CD1c-positive myeloid dendritic cell (primary cell): ENCODE results near the gene CABP2.
"Not testable (repeated sequence)": the region's sequence is repeated elsewhere in the genome, so short reads cannot be mapped to it uniquely, and the experiment has no call there.

Experiments
- DNase-seq: peaks from one replicate; pipeline ENCODE4 v3.0.0-alpha.2; 2016; ENCODE audit errors: extremely low spot score

CABP2 gene

DNA sequence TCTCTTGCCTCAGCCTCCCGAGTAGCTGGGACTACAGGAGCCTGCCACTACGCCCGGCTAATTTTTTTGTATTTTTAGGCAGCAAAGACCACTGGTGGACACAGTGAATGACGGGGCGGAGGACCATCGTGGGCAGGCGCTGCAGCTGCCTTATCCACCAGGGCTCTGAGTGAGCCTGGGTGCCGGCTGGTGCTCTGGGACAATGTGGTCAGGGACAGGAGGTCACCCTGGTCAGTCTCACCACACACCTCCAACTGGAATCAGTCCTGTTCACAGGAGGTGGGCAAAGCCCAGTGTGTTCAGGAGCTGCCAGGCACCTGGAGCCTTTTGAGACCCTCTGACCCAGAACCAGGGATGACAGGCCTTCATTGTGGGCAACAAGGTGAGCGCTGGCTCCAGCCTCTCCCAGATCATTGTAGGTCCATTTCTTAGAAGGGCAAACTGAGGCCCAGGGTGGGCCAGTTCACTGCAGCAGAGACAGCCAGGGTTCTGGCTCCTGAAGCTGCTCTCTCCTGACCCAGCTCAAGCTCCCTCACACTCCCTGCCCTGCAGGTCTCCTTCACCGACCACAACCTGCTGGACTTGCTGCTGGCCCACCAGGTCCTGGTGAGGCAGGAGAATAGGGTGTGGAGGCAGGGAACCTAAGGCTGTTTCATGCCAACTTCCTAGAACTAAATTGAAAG, 15.7 kb upstream of the CABP2 start:
- DNase-seq, result no peak

DNA sequence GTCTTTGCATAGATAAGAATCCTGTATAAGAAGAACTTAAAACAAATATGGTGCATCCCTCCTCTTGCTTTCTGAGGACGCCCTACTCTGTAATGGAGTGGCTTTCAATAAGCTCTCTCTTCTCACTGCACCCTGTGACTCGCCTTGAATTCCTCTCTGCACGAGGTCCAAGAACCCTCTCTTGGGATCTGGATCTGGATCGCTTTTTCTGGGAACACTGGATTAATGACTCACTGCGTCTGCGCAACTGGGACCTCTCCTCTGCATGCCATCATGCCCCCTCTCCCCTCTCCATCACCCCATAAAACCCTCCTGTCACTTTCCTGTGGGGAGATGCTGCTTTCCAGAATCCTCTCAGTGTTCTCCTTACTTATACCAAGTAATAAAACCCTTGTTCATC, 15.1 kb upstream of the CABP2 start:
- no peak for DNase-seq

DNA sequence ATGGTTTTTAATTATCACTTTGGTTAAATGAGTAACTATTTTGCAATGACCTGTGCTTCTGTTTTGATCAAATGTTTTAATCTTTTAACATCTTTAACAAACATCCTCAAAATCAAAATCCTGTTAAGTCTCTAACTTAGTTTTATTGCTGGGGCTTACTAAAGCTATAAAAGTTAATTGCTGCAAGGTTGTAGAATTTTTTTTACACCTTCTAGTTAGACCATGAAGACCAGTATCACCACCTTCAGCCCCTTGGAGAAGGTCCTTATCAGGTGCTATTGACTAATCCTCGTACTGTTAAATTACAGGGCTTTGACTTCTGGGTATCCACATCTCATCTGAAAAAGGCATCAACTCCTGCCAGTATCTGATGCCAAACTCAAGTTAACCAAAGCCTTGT, 12.3 kb upstream of the CABP2 start:
- DNase-seq, result no peak

DNA sequence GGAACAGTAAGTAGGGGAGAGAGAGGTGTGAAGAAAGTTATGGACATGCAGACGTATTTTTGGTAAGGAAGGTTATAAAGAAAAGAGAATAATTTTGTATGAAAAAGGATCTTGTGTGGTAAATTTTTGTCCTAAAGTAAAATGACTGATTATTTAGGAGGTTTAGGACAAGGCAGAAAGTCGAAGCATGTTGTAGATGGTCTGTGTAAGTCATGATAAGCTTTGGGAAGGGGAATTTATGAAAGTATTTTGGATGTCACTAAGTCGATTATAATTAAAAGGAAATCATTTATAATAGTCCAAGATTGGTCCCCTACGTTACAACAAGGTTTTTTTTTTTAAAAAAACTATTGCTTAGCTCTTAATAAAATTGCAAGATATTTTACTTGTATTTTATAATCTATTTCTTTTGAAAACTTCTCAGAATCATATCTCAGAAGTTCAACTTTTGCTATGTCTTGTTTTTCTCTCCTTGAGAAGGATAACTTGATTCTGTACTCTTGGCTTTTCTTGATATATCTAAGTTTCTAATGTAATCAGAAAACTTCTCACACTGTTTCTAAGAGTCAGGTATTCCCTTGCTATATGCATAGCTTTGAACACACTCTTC, 10.9 kb upstream of the CABP2 start:
- DNase-seq, result no peak

DNA sequence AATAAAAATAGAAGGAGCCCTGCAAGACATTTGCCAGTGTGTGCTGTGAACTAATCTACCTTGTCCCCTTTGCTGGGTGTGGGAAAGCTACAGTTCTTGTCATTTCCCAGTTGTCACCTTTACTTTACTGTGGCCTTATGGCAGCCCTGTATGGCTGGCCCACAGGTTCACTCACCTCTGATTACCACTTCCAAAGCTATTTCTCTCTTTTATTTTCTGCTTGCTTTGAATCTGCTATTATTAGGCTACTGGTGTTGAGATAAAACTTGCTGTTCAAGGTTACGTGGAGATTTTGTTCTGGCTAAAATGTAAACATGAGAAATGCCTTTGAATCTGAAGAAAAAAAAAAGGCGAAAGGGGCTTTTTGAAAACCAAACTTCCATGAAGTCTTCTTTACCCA, 9.6 kb upstream of the CABP2 start:
- no peak for DNase-seq

DNA sequence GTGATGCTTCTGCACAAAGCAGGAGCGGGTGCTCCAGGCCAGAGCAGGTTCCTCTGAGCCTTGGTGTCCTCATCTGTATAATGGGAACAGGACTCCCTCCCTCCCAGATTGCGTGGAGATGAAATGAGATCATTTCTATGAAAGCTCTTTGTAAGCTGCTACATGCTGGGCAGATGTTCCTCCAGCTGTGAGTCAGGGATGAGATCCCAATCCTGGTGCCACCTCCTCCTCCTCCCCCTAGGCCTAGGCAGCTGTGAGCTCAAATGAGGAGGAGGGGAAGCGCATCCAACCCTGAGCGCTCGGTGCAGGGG, 7.0 kb upstream of the CABP2 start:
- DNase-seq, result no peak

DNA sequence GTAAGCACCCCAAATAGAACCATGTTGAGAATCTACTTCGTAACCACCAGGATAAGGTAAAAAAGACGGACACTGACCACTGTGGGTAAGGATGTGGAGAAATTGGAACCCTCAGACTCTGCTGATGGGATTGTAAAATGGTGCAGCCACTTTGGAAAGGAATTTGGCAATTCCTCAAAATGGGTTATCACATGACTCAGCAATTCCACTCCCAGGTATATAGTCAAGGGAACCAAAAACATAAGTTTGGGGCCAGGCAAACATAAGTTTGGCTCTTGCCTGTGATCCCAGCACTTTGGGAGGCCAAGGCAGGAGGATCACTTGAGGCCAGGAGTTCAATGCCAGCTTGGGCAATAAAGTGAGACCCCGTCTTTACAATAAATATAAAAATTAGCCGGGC, 5.1 kb upstream of the CABP2 start:
- no peak for DNase-seq

DNA sequence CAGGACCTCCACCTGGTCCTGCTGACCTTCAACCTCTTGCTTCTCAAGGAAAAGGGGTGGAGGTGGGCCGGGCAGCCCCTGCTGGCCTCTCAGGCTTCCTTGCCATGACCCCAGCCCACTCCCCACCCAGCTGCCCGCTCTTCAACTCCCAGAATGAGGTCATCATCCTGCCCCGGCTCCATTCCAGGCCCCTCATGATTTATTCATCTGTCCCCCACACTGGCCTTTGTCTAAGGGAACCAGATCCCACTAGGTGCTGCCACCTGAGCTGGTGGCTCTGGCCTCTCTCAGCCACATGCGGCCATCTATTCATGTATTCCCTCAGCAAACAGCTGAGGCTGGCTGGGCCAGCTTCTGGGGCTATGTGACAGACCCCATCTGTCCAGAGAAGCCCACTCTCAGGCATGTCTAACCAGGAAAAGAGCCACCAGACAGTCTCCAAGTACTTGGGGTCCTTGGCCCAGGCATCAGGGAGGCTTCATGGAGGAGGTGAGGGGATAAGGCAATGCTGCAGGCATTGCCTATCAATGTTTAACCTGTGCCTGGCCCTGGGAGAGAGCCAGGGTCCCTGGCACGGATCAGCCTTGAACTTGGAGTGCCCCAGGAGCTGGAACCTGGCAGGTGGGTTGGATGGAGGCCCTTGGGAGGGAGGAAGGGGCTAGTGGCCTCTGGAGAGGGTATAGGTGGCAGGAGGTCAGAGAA, 2.2 kb upstream of the CABP2 start:
- DNase-seq, result no peak

DNA sequence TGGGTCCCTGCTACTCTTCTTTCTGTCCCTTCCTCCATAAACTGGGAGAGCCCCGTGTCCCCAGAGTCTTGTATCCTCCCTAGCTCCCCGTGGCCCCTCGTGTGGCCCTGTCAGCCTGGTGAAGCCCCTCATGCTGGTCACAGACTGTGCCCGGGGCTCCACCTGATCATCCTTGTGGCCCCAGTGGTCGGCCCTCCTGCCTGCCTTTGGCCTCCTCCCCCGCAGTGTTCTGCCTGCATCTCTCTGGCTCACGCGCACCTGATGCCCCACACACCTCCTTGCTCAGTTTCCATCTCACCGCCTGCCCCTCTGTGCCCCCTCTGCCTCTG, 1.2 kb upstream of the CABP2 start:
- DNase-seq, result no peak

DNA sequence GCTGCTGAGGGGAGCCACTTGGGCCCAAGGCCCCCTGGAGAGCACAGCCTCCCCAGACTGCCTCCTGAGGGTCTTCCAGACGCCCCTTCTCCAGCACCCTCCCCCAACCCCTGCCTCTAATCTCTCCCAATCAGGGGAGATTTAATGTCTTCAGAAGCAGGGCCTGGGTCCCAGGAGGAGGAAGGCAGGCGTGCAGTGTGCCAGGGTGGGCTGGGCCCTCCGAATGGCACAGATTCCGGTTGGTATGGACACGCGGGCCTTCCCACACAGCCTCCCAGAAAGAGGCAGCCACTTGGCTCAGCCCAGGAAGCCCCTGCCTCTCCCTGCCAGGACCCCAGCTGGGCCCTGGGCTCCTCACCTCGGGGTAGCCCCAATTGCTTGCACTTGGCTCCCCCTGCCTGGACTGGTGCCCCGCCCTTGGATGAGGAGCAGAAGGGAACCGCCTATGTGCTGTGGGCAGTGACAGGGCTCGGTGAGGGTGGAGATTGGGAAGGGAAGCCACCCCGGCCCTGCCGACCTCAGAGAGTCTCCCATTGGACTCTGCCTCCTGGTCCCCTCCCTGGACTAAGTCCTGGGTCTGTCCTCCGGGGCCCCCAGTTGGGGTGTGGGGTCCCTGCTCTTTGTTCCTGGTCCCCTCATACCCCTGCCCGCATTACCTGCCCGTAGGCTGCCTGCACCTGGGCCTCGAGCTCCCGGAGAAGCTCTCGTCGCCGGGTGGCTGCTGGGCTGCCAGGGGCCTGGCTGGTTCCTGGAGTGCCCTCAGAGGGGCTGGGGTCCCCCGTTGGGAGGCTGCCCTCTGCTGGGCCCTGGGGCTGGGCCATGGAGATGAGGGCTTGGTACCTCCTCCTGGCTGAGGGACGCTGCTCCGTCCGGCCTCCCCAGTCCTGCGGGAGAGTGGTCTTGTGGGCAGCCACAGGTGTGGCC, 572 bp upstream of the CABP2 start:
- no peak for DNase-seq

DNA sequence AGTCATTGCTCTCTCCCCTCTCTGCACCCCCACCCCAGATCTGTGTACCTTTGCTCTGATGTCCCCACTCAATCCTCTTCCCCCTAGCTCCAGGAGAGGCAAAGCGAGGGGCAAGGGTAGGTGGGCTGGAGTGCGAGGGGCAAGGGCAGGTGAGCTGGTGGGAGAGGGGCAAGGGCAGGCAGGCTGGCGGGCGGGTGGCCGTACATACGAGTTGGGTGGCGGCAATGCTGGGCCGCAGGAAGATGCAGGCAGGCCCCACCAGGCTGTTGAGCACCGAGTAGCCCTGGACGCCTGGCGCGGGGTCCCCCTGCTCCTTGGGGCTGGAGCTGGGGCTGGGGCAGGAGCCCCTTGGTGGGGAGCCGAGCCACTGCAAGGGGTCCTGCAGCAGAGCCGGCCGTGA, 908 bp downstream of the CABP2 start:
- no peak for DNase-seq

DNA sequence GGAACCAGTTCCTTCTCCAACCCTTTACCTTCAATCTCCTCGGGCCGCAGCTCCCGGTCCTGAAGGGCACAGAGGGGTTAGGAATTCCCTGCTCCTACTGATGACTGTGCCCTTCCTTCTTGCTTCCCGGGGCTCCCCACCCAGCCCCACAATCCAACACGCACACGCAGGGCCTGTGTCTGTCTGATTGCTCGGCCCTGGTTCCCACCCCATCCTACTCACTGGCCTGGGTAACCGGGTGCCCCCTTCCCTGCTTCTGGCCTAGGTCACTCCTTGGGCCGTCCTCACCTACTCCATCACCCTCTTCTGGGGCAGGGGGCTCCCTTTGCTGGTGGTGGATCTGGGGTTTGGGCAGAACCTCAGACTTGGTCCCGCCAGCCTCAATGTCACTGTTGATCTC, 1.3 kb downstream of the CABP2 start:
- DNase-seq, result no peak

DNA sequence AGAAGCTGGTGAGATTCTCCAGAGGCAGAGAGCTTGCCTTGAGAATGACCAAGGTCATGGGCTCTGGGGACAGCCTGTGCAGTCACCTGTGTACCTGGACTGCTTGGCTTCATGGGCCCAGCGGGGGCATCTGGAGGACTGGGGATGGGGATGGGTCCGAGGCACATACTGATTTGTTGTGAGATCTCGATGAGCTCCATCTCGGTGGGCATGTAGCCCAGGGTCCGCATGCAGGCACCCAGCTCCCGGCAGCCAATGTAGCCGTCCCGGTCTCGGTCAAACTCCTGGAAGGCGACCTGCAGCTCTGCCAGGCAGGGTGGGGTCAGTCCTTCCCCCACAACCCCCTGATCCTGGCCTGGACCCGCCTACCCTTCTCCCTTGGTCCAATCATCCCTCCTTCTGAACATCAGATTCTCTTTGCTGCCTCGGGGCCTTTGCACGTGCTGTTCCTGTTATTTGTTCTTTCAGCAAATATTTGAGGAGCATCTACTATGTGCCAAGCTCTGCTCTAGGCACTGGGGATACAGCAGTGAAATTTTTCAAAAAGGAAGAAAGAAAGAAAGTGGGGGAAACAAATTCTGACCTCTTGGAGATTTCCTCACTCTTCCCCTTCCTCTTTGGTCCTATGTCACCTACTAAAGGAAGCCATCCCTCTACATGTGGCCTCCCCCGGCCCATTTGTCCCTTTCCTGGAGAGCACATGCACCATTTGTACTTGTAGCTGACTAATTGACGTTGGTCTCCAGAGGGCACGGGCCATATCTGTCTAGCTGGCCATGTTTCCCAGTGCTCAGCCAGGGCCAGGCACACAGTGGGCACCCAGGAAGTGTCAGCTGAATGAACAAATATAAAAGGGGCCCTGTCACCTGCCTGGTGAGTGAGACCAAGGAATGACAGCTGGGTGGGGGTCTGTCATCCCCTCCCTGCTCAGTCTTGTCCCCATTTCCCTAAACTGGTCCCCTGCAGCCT, 2.1 kb downstream of the CABP2 start:
- no peak for DNase-seq

DNA sequence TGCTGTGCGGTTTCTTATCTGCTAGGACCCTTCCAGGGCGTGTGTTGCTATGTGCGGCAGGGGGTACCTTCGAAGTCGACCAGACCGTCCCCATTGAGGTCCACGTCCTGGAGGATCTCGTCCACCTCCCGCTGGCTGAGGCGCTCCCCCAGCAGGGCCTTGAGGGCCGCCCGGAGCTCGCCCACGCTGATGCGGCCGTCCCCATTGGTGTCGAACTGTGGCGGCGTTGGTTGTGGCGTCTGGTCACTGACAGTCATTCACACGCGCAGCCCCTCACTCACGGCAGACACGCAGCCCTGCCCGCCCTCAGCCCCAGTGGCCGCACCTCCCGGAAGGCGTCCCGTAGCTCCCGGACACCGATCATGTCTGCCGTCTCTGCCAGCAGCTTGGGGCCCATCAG, 3.5 kb downstream of the CABP2 start:
- DNase-seq, result no peak

DNA sequence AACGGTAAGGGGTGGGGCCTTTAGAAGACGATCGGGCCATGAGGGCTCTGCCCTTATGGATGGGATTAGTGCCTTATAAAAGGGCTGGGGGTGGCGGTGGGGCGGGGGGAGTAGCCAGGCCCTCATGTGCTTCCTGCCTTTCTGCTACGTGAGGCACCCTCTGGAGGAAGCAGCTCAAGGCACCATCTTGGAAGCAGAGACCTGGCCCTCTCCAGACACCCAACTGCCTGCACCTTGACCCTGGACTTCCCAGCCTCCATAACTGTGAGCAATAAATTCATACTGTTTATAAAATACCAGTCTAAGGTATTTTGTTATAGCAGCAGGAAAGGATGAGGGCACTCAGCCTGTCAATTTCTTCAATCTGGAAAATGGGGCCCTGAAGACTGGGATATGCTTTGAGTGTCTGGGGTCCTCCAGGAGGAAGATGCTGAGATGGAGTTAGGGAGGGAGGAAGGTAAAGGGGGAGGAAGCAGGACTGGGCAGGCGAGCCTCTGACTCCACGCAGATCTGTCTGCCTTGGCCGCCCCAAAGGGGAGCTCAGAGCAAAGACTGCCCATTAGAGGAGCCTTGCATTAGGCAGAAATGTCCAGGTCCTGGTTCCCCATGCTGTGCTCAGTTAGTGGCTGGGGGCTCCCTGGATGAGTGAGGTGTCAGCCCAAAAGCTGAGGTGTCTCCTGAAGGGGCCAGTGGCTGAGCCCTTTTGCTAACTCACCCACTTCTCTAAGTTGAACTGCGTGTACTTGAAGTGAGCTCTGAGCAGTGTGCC, 5.3 kb downstream of the CABP2 start:
- no peak for DNase-seq

DNA sequence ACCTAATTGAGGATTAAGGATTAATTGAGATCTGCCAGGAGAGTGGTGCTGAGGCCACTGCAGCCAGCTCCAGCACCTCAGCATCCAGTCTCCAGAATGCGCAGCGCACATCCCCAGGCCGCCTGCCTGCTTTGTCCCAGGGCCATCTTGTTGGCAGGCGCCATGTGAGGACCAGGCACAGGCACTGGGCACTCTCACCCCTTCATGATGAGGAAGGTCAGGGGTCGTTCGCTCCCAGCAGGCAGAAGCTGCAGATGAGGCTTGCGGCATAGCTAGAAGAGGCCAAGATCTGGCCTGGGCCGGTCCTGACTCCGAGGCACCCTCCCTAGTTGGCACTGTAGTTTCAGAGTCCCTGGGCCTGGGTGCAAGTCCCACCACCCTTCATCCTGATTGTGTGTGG, 6.4 kb downstream of the CABP2 start:
- no peak for DNase-seq

DNA sequence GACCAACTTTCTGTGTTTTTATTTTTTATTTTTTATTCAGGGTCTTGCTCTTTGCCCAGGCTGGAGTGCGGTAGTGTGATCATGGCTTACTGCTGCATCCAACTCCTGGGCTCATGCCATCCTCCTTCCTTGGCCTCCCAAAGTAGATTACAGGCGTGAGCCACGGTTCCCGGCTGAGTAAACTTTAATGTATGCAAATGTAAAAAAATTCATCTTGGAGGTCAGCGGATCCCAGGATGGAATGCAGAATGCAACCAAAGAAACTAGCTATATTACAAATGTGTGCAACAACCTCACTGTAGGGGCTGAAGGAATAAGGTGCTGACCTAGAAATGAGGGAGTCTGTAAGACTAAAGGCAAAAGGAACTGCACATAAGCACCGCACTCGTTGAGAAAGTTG, 9.1 kb downstream of the CABP2 start:
- no peak for DNase-seq

DNA sequence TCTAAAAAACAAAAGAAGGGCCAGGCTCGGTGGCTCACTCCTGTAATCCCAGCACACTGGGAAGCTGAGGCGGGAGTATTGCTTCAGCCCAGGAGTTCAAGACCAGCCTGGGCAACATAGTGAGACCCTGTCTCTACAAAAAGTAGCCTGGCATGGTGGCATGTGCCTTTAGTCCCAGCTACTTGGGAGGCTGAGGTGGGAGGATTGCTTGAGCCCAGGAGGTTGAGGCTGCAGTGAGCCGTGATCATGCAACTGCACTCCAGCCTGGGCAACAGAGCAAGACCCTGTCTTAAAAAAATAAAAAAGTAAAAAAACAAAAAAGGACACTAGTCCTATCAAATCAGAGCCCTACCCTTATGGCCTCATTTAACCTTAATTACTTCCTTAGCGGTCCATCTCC, 11.7 kb downstream of the CABP2 start:
- not testable (repeated sequence) for DNase-seq

DNA sequence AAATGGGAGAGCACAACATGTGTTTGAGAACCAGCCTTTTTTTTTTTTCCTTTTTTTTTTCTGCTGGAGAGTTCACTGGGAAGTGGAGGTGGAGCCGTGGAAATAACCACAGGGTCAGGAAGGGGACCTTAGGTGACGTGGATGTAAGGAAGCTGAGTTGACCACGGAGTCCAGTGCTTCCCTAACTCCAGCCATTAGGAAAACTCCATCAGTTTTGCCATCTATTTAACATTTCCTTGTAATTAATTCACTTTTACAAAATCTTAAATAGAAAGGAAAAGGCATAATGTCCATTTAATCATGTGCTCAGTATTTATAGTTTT, 13.3 kb downstream of the CABP2 start:
- no peak for DNase-seq

DNA sequence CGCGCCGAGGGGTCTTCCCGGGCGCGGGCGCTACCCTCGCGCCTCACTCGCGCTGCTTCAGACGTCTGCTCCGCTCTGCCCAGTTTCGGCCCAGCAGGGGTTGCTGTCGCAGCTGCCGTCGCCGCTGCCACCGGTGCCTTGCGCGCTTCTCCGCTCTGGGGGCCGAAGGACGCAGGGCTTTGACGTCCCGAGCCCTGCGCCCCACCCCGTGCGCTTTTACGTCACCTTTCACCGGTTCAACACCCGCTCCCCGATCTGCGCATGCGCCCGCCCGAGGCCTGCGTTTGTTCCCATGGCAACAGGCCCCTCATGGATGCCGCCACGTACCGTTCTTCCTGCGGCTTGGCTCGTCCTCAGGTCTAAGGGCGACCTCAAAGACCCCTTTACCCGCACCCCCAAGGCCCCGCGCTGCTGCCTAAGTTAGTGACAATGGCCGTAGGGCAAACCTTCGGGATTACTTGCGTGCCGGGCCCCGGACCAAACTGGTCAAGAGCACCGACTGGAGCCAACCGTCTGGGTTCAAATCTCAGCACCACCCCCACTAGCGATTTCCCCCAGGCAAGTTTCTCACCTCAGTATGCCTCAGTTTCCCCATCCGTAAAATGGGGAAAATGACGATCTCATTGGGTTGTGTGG, 14.6 kb downstream of the CABP2 start:
- peak; percentile 98 for DNase-seq
